Gastroesophageal sphincter (tissue), 3 donors: Measurements from ENCODE around the gene HOXD13.

Experiments
- POLR2AphosphoS5 ChIP-seq: sonication (generic); formaldehyde crosslinking; IDR thresholded peaks from one replicate; pipeline ENCODE4 v1.6.1; 2017; ENCODE audit warnings: antibody characterized with exemption
- TF ChIP-seq, protein P1 (sequence below), 4 experiments: fragments of 200-600 bp in 2 of 4; fragments of 450-650 bp in 2 of 4; sonication (generic) in 1 of 4; IDR thresholded peaks; one replicate each; pipeline ENCODE4 v1.5.1; 2017 to 2019; ENCODE audit warnings: antibody characterized with exemption in 4 of 4, mild to moderate bottlenecking in 2 of 4, moderate library complexity in 2 of 4

DNA sequence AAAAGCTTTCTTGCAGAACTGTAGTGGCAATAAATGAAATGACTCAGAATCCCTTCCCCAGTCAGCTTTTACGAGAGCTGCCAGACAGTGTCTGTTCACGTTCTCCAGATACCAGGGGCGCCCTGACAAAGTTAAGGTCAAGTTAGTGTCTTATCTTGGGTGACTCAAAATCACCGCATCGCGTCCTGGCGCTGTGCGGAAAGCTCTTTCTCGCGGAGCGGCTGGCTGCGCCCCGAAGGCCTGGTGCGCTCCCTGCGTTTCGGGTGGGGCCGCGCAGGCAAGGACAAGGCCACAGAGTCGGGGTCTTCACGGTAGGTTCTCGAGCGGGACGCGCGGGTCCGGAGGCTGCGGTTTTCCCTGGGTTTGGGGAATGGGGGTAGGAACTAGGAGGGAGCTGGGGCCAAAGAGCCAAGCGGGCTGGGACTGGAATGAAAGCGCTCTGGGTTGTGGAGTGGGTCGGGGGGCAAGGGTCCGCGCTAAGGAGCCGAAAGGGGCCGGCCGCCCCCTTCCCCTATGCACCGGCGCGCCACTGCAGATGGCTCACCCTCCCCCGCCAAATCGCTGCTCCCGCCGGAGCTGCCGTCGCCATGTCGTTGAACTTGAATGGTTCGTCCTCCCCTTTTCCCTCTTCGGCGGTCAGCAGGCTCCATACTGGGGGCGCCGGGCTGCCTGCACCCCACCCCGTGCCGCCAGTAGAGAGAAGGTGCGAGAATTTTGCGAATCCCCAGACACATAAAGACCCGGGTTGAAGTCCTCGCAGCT lies 12.0 kb downstream of the HOXD13 start:
- TF ChIP-seq, protein P1, sequence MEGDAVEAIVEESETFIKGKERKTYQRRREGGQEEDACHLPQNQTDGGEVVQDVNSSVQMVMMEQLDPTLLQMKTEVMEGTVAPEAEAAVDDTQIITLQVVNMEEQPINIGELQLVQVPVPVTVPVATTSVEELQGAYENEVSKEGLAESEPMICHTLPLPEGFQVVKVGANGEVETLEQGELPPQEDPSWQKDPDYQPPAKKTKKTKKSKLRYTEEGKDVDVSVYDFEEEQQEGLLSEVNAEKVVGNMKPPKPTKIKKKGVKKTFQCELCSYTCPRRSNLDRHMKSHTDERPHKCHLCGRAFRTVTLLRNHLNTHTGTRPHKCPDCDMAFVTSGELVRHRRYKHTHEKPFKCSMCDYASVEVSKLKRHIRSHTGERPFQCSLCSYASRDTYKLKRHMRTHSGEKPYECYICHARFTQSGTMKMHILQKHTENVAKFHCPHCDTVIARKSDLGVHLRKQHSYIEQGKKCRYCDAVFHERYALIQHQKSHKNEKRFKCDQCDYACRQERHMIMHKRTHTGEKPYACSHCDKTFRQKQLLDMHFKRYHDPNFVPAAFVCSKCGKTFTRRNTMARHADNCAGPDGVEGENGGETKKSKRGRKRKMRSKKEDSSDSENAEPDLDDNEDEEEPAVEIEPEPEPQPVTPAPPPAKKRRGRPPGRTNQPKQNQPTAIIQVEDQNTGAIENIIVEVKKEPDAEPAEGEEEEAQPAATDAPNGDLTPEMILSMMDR (IDR thresholded peaks at IDR 0.05), result no peak
- TF ChIP-seq POLR2AphosphoS5, result no peak
